Measurements from ENCODE around the gene GNG12. TPM values are rescaled to one million over a fixed set of nuclear protein-coding genes. Genes with fewer than 3 reads are reported as not detected.

GNG12 gene
- total RNA-seq, 8 experiments from 2014 or later: 8.6 to 146 (median 51.7) TPM

DNA sequence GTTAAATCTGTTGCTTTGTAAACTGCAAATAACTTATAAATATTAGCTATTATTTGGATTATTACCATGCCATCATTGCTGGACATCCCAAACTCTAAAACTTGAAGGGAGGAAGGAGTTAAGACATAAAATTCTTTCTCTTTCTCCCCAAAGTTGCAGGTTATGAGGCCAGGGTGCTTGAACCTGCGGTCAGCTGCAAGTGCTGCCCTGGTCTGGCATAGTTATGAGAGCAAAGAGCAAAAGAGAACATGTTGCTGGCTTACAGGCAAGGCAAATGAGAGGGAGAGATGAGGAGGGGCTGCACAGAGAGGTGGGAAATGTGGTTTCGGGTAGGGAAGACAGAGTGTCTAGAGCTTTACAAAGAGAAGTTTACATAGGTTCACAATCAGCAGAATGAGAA lies 117.4 kb downstream of the GNG12 start:
- Histone ChIP-seq H3K4me3 (no peak overlapping the region), H3K4me1 (replicated peaks in 1 of 2) (peaks cover 5 to 16% of the 10 kb centered on the region in 2 donors), H3K27ac (no peak overlapping the region)
- 77 to 100% (median 94%) methylated on average over 1 to 2 of the region's 2 CpGs; no CpG with 5 or more reads in 5 of the 10 experiments for WGBS, 10 experiments
- in situ Hi-C loops (cut with MboI; ENCODE audit: low pct_unique_long_range_greater_than_20kb in 2 of 9, low sequenced_read_pairs in 9 of 9, unreplicated experiment in 9 of 9): no loop called here
- no peak for ATAC-seq (replicated peaks in 6 of 8)

DNA sequence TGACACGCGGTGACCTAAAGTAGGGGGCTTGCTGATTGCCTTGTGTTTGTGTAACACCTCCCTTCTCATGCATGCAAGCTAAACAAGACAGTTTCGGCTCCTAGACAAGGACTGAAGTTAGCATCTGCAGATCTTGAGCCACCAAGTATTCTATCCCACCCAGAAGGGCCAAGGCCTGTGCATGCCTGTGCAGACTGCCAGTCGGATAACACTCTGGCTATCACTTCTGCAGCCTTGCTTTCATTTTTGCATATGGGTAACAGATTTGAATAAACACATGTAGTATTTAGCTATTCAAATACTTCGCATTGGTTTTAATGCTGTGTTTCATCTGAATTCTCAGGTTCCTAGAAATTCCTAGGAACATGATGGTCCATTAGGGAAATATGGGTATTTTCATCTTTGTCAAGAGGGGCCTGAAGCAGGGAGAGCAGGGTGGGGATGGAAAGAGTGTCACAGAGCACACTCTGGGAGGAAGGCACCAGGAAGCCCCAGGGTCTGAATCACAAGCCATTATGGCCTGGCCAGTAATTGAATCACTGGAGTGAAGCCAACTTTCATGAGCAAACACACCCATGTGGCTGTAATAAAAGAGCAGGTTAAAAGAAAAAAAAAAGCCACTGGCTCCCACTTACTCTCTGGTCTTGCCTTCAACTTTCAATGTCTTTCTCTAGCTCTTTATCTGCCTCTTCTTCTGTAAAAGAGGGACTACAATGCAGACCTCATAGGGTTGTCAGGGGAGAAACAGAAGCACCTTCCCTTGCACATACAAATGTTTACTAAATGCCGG lies 120.0 kb downstream of the GNG12 start:
- WGBS, 10 experiments: 14 to 100% (median 53%) methylated on average over 1 to 6 of the region's 6 CpGs
- in situ Hi-C loops (cut with MboI; ENCODE audit: low pct_unique_long_range_greater_than_20kb in 2 of 9, low sequenced_read_pairs in 9 of 9, unreplicated experiment in 9 of 9): no loop called here
- Histone ChIP-seq H3K27ac (no peak overlapping the region), H3K4me1 (replicated peaks in 1 of 2) (peaks cover 5 to 16% of the 10 kb centered on the region in 2 donors), H3K4me3 (no peak overlapping the region)
- ATAC-seq (replicated peaks in 6 of 8): peak; percentile 83 to 97 (median 92)

DNA sequence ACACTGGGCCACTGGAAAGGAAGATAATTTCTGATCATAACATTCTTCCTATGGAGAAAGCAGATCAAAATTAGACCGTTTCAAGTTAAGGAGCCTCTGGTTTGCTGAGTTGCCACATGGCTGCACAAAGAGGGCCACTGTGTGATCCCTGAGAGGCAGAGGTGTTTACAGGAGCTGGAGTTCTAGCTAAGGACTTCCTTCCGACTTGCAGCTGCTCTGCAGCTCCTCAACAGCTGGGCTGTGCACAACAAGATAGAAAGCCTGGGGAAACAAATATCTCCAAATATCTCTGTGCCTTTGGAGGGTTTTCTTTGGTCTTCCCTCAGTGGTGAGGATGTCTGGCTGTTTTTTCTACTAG lies 121.4 kb downstream of the GNG12 start:
- in situ Hi-C loops (cut with MboI; ENCODE audit: low pct_unique_long_range_greater_than_20kb in 2 of 9, low sequenced_read_pairs in 9 of 9, unreplicated experiment in 9 of 9): no loop called here
- H3K4me3 ChIP-seq: no peak overlapping the region
- 50 to 100% (median 69%) methylated on average over 1 to 2 of the region's 2 CpGs; no CpG with 5 or more reads in 3 of the 10 experiments for WGBS, 10 experiments
- no peak for ATAC-seq (replicated peaks in 6 of 8)
- peaks cover 5 to 16% of the 10 kb centered on the region in 2 donors for H3K4me1 ChIP-seq (replicated peaks in 1 of 2)
- no peak overlapping the region for H3K27ac ChIP-seq

DNA sequence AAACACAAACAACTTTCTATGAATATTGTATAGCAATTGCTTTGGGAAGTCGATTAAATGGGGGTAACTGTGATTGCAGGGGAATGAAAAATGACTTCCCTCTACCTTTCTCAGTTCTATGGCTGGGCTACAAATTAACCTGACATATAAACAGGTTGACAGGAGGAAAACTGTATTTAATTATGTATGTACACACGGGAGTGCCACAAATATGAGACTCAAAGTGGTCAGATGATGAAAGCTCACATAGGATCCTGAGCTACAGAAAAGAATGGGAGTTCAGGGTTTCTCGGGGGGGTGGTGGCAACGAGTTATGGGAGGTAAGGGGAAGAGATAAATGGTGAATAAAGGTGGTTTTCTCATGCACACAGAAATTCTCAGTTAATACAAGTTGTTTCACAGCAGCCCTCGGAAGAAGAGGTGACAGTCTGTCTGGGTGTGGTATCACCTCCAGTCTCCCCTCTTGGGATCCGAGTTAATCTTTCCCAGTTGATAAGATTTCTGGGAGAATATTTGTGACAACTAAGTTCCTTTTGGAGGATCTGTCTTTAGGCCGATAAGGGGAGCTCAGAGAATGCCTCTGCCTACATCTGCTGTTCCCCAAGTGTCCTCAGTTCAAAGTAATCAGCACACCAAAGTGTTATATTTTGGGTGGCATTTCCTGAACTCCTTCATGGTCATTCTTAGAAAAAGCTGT lies 122.0 kb downstream of the GNG12 start:
- in situ Hi-C loops (cut with MboI; ENCODE audit: low pct_unique_long_range_greater_than_20kb in 2 of 9, low sequenced_read_pairs in 9 of 9, unreplicated experiment in 9 of 9): no loop called here
- Histone ChIP-seq H3K27ac (no peak overlapping the region), H3K4me3 (no peak overlapping the region), H3K4me1 (replicated peaks in 1 of 2) (peaks cover 5 to 16% of the 10 kb centered on the region in 2 donors)
- ATAC-seq (replicated peaks in 6 of 8): no peak
- WGBS, 10 experiments: 65 to 95% (median 83%) methylated on average over 2 to 7 of the region's 7 CpGs

DNA sequence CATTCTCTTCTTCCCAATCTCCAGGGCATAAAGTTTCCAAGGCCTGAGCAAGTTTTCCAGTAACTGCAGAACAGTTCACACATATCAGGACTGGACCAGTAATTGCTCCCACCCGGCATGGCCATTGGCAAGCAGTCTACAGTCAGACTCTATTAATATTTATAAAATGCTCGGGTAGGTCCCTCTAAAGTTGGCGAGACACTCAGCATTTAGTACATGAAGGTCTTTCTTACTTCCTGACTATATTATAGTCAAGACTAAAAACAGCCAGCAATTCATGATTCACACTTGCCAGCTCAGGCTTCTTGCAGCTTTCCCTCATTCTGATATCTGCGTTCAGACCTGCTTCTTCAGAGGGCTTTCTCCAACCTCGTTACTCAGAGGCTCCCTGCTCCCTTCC lies 122.8 kb downstream of the GNG12 start:
- peaks cover 5 to 16% of the 10 kb centered on the region in 2 donors for H3K4me1 ChIP-seq (replicated peaks in 1 of 2)
- in situ Hi-C loops (cut with MboI; ENCODE audit: low pct_unique_long_range_greater_than_20kb in 2 of 9, low sequenced_read_pairs in 9 of 9, unreplicated experiment in 9 of 9): no loop called here
- no peak overlapping the region for H3K4me3 ChIP-seq
- 0 to 100% (median 84%) methylated on average over 1 to 5 of the region's 5 CpGs for WGBS, 10 experiments
- ATAC-seq (replicated peaks in 6 of 8): peak in 2 of 8 experiments; percentile 4 to 13
- H3K27ac ChIP-seq: no peak overlapping the region

DNA sequence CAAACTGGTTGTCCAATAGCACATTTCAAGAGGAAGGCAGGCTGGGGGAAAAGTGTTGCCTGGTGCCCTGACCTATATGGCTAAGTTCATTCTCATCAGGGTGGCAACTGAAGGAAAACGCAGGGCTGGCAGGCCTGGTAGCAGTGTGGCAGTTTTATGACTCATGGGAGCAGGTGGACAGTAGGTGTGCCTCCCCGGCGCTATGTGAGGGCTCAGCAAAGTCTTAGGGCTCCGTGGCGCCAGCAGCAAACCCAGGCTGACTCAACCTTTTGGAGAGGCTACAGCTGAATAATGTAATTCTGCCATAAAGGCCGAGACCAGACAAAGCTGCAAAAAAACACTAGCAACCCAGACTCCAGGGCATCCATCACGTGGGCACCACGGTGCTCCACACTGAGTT lies 124.7 kb downstream of the GNG12 start:
- peaks cover under 1 to 9% of the 10 kb centered on the region in 2 donors for H3K4me1 ChIP-seq (replicated peaks in 1 of 2)
- H3K27ac ChIP-seq: no peak overlapping the region
- no peak overlapping the region for H3K4me3 ChIP-seq
- peak in 1 of 8 experiments; percentile 2 for ATAC-seq (replicated peaks in 6 of 8)
- in situ Hi-C loops (cut with MboI; ENCODE audit: low pct_unique_long_range_greater_than_20kb in 2 of 9, low sequenced_read_pairs in 9 of 9, unreplicated experiment in 9 of 9): loop anchor here in 1 of 9 experiments (10.0 kb wide), 1 partner anchor 154 kb away; no protein-coding TSS in a partner anchor
- WGBS, 10 experiments: 67 to 100% (median 93%) methylated on average over 1 to 7 of the region's 8 CpGs; no CpG with 5 or more reads in 1 of the 10 experiments

DNA sequence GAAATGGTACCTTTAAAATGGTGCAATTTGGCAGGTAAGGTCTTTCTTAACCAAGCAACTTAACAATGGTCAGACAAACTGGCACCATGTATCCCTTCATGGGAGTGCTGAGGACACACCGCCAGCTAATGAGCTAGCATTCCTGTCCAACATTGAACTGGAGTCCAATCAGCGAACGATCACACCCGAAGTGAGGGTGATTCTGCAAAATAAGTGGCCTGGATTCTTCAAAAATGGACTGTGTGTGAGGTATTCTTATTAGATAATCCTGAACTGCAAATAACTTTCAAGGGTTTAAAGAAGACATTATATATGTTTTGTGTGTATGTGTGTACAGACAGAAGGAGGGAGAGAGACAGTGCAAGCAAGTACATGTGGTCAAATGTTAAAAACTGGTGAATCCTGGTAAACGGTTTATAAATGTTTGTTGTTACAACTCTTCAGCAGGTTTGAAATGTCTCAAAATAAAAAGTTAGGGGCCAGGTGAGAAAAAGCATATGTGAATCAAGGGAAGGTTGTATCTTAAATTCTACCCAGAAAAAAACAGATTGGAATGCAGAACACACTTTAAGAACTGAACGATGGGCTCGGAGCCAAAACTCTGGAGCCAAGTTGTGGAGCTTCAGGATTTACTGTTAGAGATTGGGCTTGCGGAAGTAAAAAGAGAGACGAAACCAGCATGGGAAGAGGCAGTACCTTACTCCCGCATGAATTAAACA lies 127.4 kb downstream of the GNG12 start:
- no peak overlapping the region for H3K4me3 ChIP-seq
- ATAC-seq (replicated peaks in 6 of 8): no peak
- H3K4me1 ChIP-seq (replicated peaks in 1 of 2): peaks cover 0 to 2% of the 10 kb centered on the region in 2 donors
- in situ Hi-C loops (cut with MboI; ENCODE audit: low pct_unique_long_range_greater_than_20kb in 2 of 9, low sequenced_read_pairs in 9 of 9, unreplicated experiment in 9 of 9): loop anchor here in 1 of 9 experiments (10.0 kb wide), 1 partner anchor 151 kb away; no protein-coding TSS in a partner anchor
- no peak overlapping the region for H3K27ac ChIP-seq
- WGBS, 10 experiments: 48 to 98% (median 83%) methylated on average over 2 to 10 of the region's 10 CpGs

DNA sequence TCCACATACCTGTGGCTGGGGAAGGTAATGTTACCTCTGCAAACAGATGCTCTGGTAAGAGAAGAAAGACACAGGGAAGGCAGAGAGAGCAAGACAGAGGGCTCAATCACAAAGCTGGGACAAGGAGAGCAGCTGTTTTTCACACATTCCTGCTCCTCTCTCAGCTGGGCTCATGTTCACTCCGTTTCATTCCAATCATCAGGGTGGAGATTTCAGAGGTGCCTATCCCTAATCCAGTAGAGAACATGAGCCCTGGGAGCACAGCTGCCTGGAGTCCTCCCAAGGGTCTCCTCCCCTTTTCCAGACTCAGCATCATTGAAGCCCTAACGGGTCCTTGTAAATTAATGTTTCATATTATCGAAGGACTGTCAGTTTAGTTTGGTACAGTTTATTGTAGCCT lies 128.9 kb downstream of the GNG12 start:
- WGBS, 10 experiments: 76 to 100% (median 90%) methylated on average over 1 to 3 of the region's 3 CpGs; no CpG with 5 or more reads in 2 of the 10 experiments
- Histone ChIP-seq H3K4me3 (no peak overlapping the region), H3K4me1 (replicated peaks in 1 of 2) (peaks cover 0 to 7% of the 10 kb centered on the region in 2 donors), H3K27ac (no peak overlapping the region)
- in situ Hi-C loops (cut with MboI; ENCODE audit: low pct_unique_long_range_greater_than_20kb in 2 of 9, low sequenced_read_pairs in 9 of 9, unreplicated experiment in 9 of 9): loop anchor here in 1 of 9 experiments (10.0 kb wide), 1 partner anchor 150 kb away; no protein-coding TSS in a partner anchor
- no peak for ATAC-seq (replicated peaks in 6 of 8)

DNA sequence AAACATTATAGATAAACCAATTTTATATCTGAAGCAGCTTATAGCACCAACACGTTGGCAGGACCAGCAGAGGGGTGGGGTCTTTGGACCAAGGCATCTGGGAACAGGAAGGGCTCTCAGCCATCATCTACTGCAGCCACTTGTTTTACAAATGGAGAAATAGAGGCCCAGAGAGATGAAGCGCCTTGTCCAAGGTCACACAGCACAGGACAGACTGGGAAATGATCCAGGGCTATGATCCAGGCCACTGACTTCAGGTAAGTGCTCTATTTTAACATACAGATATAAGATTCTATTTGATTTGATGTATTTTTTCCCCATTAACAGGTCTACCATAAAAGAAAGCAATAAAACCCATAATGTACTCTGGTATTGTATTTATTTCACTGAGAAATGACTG lies 131.4 kb downstream of the GNG12 start:
- no peak for ATAC-seq (replicated peaks in 6 of 8)
- WGBS, 10 experiments: 73 to 100% (median 87%) methylated on average over 1 to 2 of the region's 2 CpGs; no CpG with 5 or more reads in 2 of the 10 experiments
- Histone ChIP-seq H3K4me3 (no peak overlapping the region), H3K27ac (no peak overlapping the region), H3K4me1 (replicated peaks in 1 of 2) (peaks cover 0 to 7% of the 10 kb centered on the region in 2 donors)
- in situ Hi-C loops (cut with MboI; ENCODE audit: low pct_unique_long_range_greater_than_20kb in 2 of 9, low sequenced_read_pairs in 9 of 9, unreplicated experiment in 9 of 9): loop anchor here in 1 of 9 experiments (10.0 kb wide), 1 partner anchor 147 kb away; no protein-coding TSS in a partner anchor

DNA sequence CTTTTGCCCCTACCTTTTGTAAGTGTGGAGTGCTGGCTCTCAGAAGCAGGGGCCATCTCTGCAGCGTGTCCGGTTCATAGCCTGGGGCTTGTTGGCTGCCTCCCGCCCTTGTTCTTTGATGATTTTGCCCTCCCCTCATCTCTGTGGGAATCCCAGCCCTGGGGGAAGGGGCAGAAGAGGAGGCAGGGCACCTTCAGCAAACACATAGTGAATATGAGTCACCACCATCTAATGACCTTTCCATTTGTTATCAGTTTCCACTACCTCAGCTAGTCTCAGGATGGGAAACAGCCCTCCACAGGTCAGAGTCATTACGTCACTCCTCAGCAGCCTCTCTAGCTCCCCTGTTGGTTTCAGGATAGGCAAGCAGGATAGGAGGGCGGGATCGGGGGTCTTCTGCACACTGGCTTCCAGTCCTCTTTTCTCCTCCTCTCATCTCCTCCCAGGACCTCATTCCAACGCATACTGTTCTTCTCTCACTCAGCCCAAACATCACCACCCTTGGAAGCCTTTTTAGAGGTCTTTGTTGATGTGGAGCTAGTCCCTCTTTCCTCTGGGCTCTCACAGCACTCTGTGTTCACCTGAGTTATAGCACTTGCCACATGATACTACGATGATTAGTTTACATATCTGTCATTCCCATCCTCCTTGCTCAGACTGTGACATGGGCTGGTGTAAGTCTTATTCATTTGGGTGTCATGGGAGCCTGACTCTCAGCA lies 132.4 kb downstream of the GNG12 start:
- Histone ChIP-seq H3K27ac (no peak overlapping the region), H3K4me1 (replicated peaks in 1 of 2) (peaks cover 0 to 7% of the 10 kb centered on the region in 2 donors), H3K4me3 (no peak overlapping the region)
- peak; percentile 67 to 97 (median 94) for ATAC-seq (replicated peaks in 6 of 8)
- 33 to 100% (median 62%) methylated on average over 1 to 8 of the region's 8 CpGs; no CpG with 5 or more reads in 2 of the 10 experiments for WGBS, 10 experiments
- in situ Hi-C loops (cut with MboI; ENCODE audit: low pct_unique_long_range_greater_than_20kb in 2 of 9, low sequenced_read_pairs in 9 of 9, unreplicated experiment in 9 of 9): loop anchor here in 1 of 9 experiments (10.0 kb wide), 1 partner anchor 146 kb away; no protein-coding TSS in a partner anchor

DNA sequence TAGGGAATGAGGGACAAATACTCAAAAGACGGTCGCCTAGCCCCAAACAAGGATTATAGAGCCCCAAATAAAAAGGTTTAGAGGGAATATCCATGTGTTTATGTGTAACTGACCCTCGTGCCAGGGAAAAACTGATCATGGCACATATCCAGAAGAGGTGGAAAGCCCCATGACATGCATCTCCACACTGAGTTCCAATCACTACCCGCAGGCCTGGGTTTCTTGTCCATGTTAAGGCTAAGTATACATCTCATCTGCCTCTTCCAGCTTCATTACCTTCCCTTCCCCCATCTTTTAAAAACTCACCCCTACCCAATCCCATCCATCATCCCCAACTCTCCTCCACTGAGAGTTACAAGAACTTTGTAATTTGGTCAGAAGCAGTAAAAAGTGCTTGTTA lies 133.0 kb downstream of the GNG12 start:
- peaks cover 0 to 7% of the 10 kb centered on the region in 2 donors for H3K4me1 ChIP-seq (replicated peaks in 1 of 2)
- no peak for ATAC-seq (replicated peaks in 6 of 8)
- H3K27ac ChIP-seq: no peak overlapping the region
- no peak overlapping the region for H3K4me3 ChIP-seq
- in situ Hi-C loops (cut with MboI; ENCODE audit: low pct_unique_long_range_greater_than_20kb in 2 of 9, low sequenced_read_pairs in 9 of 9, unreplicated experiment in 9 of 9): loop anchor here in 1 of 9 experiments (10.0 kb wide), 1 partner anchor 145 kb away; no protein-coding TSS in a partner anchor
- WGBS, 10 experiments: 58 to 91% (median 63%) methylated on average over 1 to 4 of the region's 4 CpGs; no CpG with 5 or more reads in 6 of the 10 experiments

DNA sequence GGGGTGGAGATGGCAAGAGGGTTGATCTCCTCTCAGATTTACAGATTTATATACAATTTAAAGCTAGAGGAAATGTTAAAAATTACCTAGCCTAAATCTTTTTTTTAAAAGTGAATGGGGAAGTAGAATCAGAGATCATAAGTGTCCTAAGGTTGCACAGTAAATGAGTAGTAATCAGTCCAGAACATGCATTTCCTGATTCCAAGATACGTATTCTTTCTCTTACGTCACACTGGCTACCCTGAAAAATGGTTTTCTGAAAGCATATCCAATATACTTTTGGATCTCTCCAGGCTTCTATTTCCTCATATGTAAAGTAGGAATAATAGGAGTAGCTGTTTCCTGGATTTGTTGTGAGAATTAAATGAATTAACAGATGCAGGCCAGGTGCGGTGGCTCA lies 136.6 kb downstream of the GNG12 start:
- ATAC-seq (replicated peaks in 6 of 8): peak in 1 of 8 experiments; percentile 9
- WGBS, 10 experiments: 40 to 100% (median 97%) methylated on average over 1 to 3 of the region's 3 CpGs
- in situ Hi-C loops (cut with MboI; ENCODE audit: low pct_unique_long_range_greater_than_20kb in 2 of 9, low sequenced_read_pairs in 9 of 9, unreplicated experiment in 9 of 9): loop anchor here in 3 of 9 experiments (10.0 to 25.0 kb wide), 3 partner anchors 48 to 162 kb away; no protein-coding TSS in a partner anchor

More for the DNA sequence above, 136.6 kb downstream of the GNG12 start:
- peaks cover 0 to 7% of the 10 kb centered on the region in 2 donors for H3K4me1 ChIP-seq (replicated peaks in 1 of 2)
- H3K4me3 ChIP-seq: no peak overlapping the region
- H3K27ac ChIP-seq: no peak overlapping the region

Measured in motor neuron (in vitro differentiated cells).